ENCODE data around the gene PTHLH. TPM values are rescaled to one million over a fixed set of nuclear protein-coding genes. Genes with fewer than 3 reads are reported as not detected.

Gene PTHLH
- total RNA-seq, 1 experiment from 2014 or later: 0.35 TPM

DNA sequence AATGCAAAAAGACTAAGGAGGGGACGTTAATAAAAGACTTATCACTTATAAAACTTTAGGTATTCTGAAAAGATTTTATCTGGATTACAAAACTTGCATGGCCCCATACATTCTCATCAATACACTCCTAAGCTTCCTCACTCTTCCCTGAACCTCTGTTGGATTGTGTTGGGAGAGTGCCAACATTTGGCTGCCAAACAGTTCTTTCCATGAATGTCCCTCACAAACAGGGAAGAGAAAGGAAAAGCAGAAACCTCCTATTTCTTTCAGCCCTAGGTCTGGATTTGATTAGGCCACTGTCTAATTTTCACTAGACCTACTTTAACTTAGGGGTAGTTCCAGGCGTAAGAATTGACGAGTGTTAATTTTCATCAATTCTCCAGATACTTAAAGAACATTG, 11.7 kb downstream of the PTHLH start:
- Histone ChIP-seq H2BK120ac (ENCODE audit: low read depth, low read length, poor library complexity, severe bottlenecking) (no peak overlapping the region), H3K23ac (ENCODE audit: insufficient read length, low read depth, low read length) (no peak overlapping the region), H2BK15ac (ENCODE audit: low read depth, low read length) (no peak overlapping the region), H3K4me2 (ENCODE audit: insufficient read depth, insufficient read length, low read length) (no peak overlapping the region), H3K14ac (ENCODE audit: insufficient read depth, low read length) (no peak overlapping the region), H3K9me3 (ENCODE audit: control insufficient read depth, low read depth, low read length) (no peaks in the 10 kb centered on the region), H3K27ac (ENCODE audit: insufficient read length, low read depth, low read length) (no peak overlapping the region), H4K5ac (ENCODE audit: insufficient read length, low read depth, low read length) (no peak overlapping the region), H3K9ac (ENCODE audit: extremely low read depth, insufficient read length, low read length) (no peak overlapping the region), H4K91ac (ENCODE audit: insufficient read length, low read depth, low read length) (no peak overlapping the region), H3K79me1 (ENCODE audit: insufficient read depth, low read depth, low read length, poor library complexity, severe bottlenecking) (no peaks in the 10 kb centered on the region), H2AFZ (ENCODE audit: low read length) (no peak overlapping the region), H3K4ac (ENCODE audit: low read depth, low read length) (no peak overlapping the region), H3T11ph (ENCODE audit: low read length) (no peak overlapping the region), H2BK12ac (ENCODE audit: insufficient read length, low read depth, low read length) (no peak overlapping the region), H4K8ac (replicated peaks; ENCODE audit: insufficient read length, low read depth, low read length) (no peak overlapping the region), H3K4me1 (ENCODE audit: insufficient read depth, low read length) (no peaks in the 10 kb centered on the region), H3K56ac (ENCODE audit: insufficient read length, low read depth, low read length) (no peak overlapping the region), H3K27me3 (ENCODE audit: insufficient read depth, low read length) (no peaks in the 10 kb centered on the region), H2BK20ac (ENCODE audit: low read depth, low read length, poor library complexity, severe bottlenecking) (no peak overlapping the region), H3K23me2 (ENCODE audit: insufficient read length, low read depth, low read length, poor library complexity, severe bottlenecking) (no peaks in the 10 kb centered on the region), H3K18ac (ENCODE audit: insufficient read length, low read depth, low read length) (no peak overlapping the region), H2BK5ac (ENCODE audit: insufficient read length, low read length) (no peak overlapping the region), H4K20me1 (ENCODE audit: control insufficient read depth, insufficient read depth, insufficient read length) (no peaks in the 10 kb centered on the region), H3K79me2 (ENCODE audit: insufficient read depth, low read length) (no peaks in the 10 kb centered on the region), H2AK5ac (ENCODE audit: insufficient read length, low read length) (no peak overlapping the region)
- no peaks in the 10 kb centered on the region for H3K9me3 Mint-ChIP-seq
- peaks cover 25% of the 10 kb centered on the region for H3K27me3 Mint-ChIP-seq (ENCODE audit: low read depth)
- H3K36me3 Mint-ChIP-seq (ENCODE audit: insufficient read depth in 1 of 3, low read depth in 3 of 3): no peaks in the 10 kb centered on the region
- TF ChIP-seq, protein P1, sequence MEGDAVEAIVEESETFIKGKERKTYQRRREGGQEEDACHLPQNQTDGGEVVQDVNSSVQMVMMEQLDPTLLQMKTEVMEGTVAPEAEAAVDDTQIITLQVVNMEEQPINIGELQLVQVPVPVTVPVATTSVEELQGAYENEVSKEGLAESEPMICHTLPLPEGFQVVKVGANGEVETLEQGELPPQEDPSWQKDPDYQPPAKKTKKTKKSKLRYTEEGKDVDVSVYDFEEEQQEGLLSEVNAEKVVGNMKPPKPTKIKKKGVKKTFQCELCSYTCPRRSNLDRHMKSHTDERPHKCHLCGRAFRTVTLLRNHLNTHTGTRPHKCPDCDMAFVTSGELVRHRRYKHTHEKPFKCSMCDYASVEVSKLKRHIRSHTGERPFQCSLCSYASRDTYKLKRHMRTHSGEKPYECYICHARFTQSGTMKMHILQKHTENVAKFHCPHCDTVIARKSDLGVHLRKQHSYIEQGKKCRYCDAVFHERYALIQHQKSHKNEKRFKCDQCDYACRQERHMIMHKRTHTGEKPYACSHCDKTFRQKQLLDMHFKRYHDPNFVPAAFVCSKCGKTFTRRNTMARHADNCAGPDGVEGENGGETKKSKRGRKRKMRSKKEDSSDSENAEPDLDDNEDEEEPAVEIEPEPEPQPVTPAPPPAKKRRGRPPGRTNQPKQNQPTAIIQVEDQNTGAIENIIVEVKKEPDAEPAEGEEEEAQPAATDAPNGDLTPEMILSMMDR (conservative IDR thresholded peaks at IDR 0.05): no peak
- no peak overlapping the region for H3K27ac Mint-ChIP-seq
- no peaks in the 10 kb centered on the region for H3K4me1 Mint-ChIP-seq
- H3K4me3 Mint-ChIP-seq: no peak overlapping the region
- DNase-seq: no peak
- no CpG with 5 or more reads among the region's 3 CpGs for WGBS (ENCODE audit: extremely low coverage, insufficient read length, low lambda C conversion rate)

Measured in H9 (cell line).